ENCODE measurements around the gene TIGD6.

TIGD6 gene

GRCh38 chr5:149960272-149961185 is 39.9 kb downstream of the TIGD6 start, which contains the start of gene SLC26A2:
SLC26A2 (plus strand) TSS chr5:149960758; CDS start chr5:149977653, 16,895 bp downstream.
- peak within 1 kb of the TSS; percentile 72 for H3K9ac ChIP-seq (ENCODE audit: insufficient read length, low read depth)

DNA sequence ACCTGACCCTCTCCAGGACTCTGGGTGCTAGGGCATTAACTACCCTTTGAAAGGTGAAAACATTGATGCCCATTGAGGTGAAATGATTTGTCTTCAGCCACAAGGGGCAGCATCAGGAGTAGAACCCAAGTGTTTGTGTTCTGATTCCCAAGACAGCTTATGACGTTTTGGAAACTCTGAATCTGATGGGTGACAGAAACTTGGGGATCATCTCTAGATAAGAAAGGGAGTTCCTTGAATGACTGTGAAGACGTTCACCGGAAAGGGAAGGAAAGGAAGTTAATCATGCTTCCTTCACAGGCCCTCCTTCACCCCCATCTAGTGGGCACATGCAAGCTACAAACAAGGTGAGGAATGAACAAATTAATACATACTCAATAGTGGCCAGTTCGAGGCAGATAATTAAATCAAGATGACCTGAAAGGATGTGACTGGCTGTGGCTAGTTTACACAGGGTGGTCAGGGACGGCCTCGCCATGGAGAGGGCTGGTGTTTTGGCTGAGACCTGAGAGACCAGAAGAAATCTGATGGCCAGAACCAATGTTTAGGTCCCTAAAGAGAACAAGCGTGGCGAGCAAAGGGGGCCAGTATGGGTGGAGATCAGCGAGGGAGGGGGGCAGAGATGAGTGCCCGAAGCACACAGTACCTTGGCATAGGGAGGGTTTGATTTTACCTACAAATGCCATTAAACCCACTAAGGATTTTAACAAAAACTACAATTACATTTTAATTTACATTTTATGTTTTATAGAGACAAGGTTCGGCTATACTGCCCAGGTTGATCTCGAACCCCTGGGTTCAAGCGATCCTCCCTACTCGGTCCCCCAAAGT is 40.8 kb downstream of the TIGD6 start:
- TF ChIP-seq SUZ12 (IDR thresholded peaks at IDR 0.05; ENCODE audit: extremely low read depth, insufficient read depth, insufficient read length) (no peak), ZNF274 (IDR thresholded peaks at IDR 0.05; ENCODE audit: low read depth, low read length) (no peak), YY1 (IDR thresholded peaks at IDR 0.05; ENCODE audit: insufficient read depth, insufficient read length) (no peak)
- no peak for DNase-seq (ENCODE audit: low read depth, low spot score)
- peak overlapping the region; percentile 76 for H3K4me3 ChIP-seq (ENCODE audit: insufficient read length, low read depth)
- no peaks in the 10 kb centered on the region for H3K36me3 ChIP-seq (ENCODE audit: insufficient read depth, insufficient read length, low read length)
- H3K4me1 ChIP-seq (ENCODE audit: insufficient read depth, insufficient read length): no peaks in the 10 kb centered on the region
- no peaks in the 10 kb centered on the region for H3K9me3 ChIP-seq (ENCODE audit: insufficient read depth, low read length)
- H3K27me3 ChIP-seq (ENCODE audit: insufficient read depth, insufficient read length): no peaks in the 10 kb centered on the region
- peak overlapping the region; percentile 65 for H3K9ac ChIP-seq (ENCODE audit: insufficient read length, low read depth)

More at GRCh38 chr5:149960272-149961185, 39.9 kb downstream of the TIGD6 start, which contains the start of gene SLC26A2:
- peak; percentile 92 for DNase-seq (ENCODE audit: low read depth, low spot score)
- no peaks in the 10 kb centered on the region for H3K4me1 ChIP-seq (ENCODE audit: insufficient read depth, insufficient read length)
- TF ChIP-seq ZNF274 (IDR thresholded peaks at IDR 0.05; ENCODE audit: low read depth, low read length) (no peak), YY1 (IDR thresholded peaks at IDR 0.05; ENCODE audit: insufficient read depth, insufficient read length) (no peak), SUZ12 (IDR thresholded peaks at IDR 0.05; ENCODE audit: extremely low read depth, insufficient read depth, insufficient read length) (no peak)
- no peaks in the 10 kb centered on the region for H3K36me3 ChIP-seq (ENCODE audit: insufficient read depth, insufficient read length, low read length)
- H3K4me3 ChIP-seq (ENCODE audit: insufficient read length, low read depth): peak within 1 kb of the TSS; percentile 76
- H3K9me3 ChIP-seq (ENCODE audit: insufficient read depth, low read length): no peaks in the 10 kb centered on the region
- no peaks in the 10 kb centered on the region for H3K27me3 ChIP-seq (ENCODE audit: insufficient read depth, insufficient read length)

GRCh38 chr5:149957855-149958254 is 42.6 kb downstream of the TIGD6 start:
- DNase-seq (ENCODE audit: low read depth, low spot score): no peak
- H3K4me1 ChIP-seq (ENCODE audit: insufficient read depth, insufficient read length): no peaks in the 10 kb centered on the region
- H3K9ac ChIP-seq (ENCODE audit: insufficient read length, low read depth): no peak overlapping the region
- TF ChIP-seq YY1 (IDR thresholded peaks at IDR 0.05; ENCODE audit: insufficient read depth, insufficient read length) (no peak), ZNF274 (IDR thresholded peaks at IDR 0.05; ENCODE audit: low read depth, low read length) (no peak), SUZ12 (IDR thresholded peaks at IDR 0.05; ENCODE audit: extremely low read depth, insufficient read depth, insufficient read length) (no peak)
- H3K36me3 ChIP-seq (ENCODE audit: insufficient read depth, insufficient read length, low read length): no peaks in the 10 kb centered on the region
- H3K9me3 ChIP-seq (ENCODE audit: insufficient read depth, low read length): no peaks in the 10 kb centered on the region
- no peak overlapping the region for H3K4me3 ChIP-seq (ENCODE audit: insufficient read length, low read depth)
- no peaks in the 10 kb centered on the region for H3K27me3 ChIP-seq (ENCODE audit: insufficient read depth, insufficient read length)

- TF ChIP-seq SUZ12 (IDR thresholded peaks at IDR 0.05; ENCODE audit: extremely low read depth, insufficient read depth, insufficient read length) (no peak), ZNF274 (IDR thresholded peaks at IDR 0.05; ENCODE audit: low read depth, low read length) (no peak), YY1 (IDR thresholded peaks at IDR 0.05; ENCODE audit: insufficient read depth, insufficient read length) (no peak)
- DNase-seq (ENCODE audit: low read depth, low spot score): no peak
Measured at GRCh38 chr5:149956685-149957084, 43.8 kb downstream of the TIGD6 start.

DNA sequence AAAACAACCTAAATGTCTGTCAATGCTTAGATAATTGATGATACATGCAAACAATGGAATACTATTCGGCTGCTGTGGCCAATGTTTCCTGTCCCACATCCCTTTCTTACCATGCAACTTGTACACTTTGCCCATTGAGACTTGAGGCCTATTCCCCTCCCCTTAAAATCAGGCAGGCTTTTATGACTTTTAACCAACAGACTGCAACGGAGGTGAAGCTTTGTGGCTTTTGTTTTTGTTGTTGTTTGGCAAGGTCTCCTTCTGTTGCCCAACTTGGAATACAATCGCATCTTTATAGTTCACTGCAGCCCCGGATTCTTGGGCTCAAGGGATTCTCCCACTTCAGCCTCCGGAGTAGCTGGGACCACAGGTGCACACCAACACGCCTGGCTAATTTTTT is 45.7 kb downstream of the TIGD6 start:
- Histone ChIP-seq H3K27me3 (ENCODE audit: insufficient read depth, insufficient read length) (no peaks in the 10 kb centered on the region), H3K4me3 (ENCODE audit: insufficient read length, low read depth) (no peak overlapping the region), H3K36me3 (ENCODE audit: insufficient read depth, insufficient read length, low read length) (no peaks in the 10 kb centered on the region), H3K4me1 (ENCODE audit: insufficient read depth, insufficient read length) (no peaks in the 10 kb centered on the region), H3K9ac (ENCODE audit: insufficient read length, low read depth) (no peak overlapping the region), H3K9me3 (ENCODE audit: insufficient read depth, low read length) (no peaks in the 10 kb centered on the region)
- no peak for DNase-seq (ENCODE audit: low read depth, low spot score)
- no peak for TF ChIP-seq YY1 (IDR thresholded peaks at IDR 0.05; ENCODE audit: insufficient read depth, insufficient read length)
- TF ChIP-seq SUZ12 (IDR thresholded peaks at IDR 0.05; ENCODE audit: extremely low read depth, insufficient read depth, insufficient read length): no peak
- TF ChIP-seq ZNF274 (IDR thresholded peaks at IDR 0.05; ENCODE audit: low read depth, low read length): no peak

More at GRCh38 chr5:149956685-149957084, 43.8 kb downstream of the TIGD6 start:
- Histone ChIP-seq H3K4me1 (ENCODE audit: insufficient read depth, insufficient read length) (no peaks in the 10 kb centered on the region), H3K4me3 (ENCODE audit: insufficient read length, low read depth) (no peak overlapping the region), H3K36me3 (ENCODE audit: insufficient read depth, insufficient read length, low read length) (no peaks in the 10 kb centered on the region), H3K9me3 (ENCODE audit: insufficient read depth, low read length) (no peaks in the 10 kb centered on the region), H3K9ac (ENCODE audit: insufficient read length, low read depth) (no peak overlapping the region), H3K27me3 (ENCODE audit: insufficient read depth, insufficient read length) (no peaks in the 10 kb centered on the region)

DNA sequence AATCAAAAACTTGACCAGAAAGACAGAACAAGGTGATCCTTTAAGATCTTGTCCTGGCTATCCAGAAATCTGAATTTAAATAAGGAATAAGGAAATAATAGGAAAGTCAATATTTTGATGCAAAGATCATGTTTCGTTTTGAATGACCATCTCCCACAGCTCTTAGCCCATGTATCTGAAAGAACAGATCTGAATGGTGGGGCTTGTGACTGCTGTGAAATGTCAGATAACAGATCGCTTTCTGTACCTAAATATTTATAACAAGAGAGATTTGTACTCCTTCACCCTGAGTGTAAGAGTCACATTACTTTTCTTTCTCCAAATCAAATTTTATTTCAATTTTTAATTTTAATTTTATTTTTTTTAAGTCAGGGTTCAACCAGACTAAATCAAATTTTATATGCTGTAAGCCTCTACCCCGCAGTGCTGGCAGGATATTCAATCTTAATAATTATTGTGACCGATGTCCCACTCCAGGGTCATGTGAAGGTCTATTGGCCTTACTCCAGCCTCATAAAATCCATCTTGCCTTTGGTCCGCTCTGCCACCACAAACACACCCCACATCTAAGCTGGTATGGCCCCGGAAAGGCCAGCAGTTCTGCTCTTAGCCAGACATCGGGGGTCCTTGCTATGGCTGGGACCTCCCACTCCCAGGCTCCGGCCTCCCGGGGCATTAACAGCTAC is 46.9 kb downstream of the TIGD6 start:
- H3K4me1 ChIP-seq (ENCODE audit: insufficient read depth, insufficient read length): no peaks in the 10 kb centered on the region
- no peak overlapping the region for H3K4me3 ChIP-seq (ENCODE audit: insufficient read length, low read depth)
- no peak for TF ChIP-seq SUZ12 (IDR thresholded peaks at IDR 0.05; ENCODE audit: extremely low read depth, insufficient read depth, insufficient read length)
- no peak for TF ChIP-seq YY1 (IDR thresholded peaks at IDR 0.05; ENCODE audit: insufficient read depth, insufficient read length)
- TF ChIP-seq ZNF274 (IDR thresholded peaks at IDR 0.05; ENCODE audit: low read depth, low read length): no peak
- no peak for DNase-seq (ENCODE audit: low read depth, low spot score)
- no peak overlapping the region for H3K9ac ChIP-seq (ENCODE audit: insufficient read length, low read depth)
- H3K9me3 ChIP-seq (ENCODE audit: insufficient read depth, low read length): no peaks in the 10 kb centered on the region
- no peaks in the 10 kb centered on the region for H3K27me3 ChIP-seq (ENCODE audit: insufficient read depth, insufficient read length)
- H3K36me3 ChIP-seq (ENCODE audit: insufficient read depth, insufficient read length, low read length): no peaks in the 10 kb centered on the region

Data from NT2/D1 (cell line).